CD4-positive, alpha-beta T cell treated with Interleukin-6 at 100 ng/mL for 8 hours (primary cell): ENCODE results near the gene LYPD5.
"Not testable (repeated sequence)": the region's sequence is repeated elsewhere in the genome, so short reads cannot be mapped to it uniquely, and the experiment has no call there.

ENCODE experiments used
- DNase-seq: peaks from one replicate; pipeline ENCODE4 v3.0.0-alpha.2; 2020; ENCODE audit warnings: mixed read lengths, low spot score

The LYPD5 gene

GRCh38 chr19:43778651-43779050 lies 23.6 kb downstream of the LYPD5 start:
- DNase-seq = no peak

DNA sequence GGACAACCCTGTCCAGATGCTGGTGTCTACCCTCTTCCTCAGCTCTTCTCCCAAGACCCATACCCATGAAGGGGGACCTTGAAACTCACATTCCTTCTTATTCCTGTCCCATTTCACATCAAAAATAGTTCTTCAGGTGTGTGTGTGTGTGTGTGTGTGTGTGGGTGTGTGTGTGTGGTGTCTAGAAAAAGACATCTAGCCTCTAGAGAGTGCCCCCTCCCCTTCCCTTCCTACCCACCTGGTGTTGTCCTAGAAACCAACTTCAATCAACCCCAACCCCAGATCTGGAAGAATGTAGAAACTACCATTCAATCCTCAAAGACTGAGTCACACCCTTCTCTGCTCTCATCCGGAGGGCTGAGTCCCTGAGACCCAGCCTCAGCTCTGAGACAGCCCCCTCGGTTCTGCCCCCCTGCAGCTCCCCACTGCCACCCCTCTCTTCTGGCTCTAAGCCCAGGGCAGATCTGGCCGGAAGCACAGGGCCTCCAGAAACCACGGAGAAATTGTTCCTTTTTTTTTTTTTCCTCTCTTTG lies 25.0 kb downstream of the LYPD5 start:
- DNase-seq = peak; percentile 59

DNA sequence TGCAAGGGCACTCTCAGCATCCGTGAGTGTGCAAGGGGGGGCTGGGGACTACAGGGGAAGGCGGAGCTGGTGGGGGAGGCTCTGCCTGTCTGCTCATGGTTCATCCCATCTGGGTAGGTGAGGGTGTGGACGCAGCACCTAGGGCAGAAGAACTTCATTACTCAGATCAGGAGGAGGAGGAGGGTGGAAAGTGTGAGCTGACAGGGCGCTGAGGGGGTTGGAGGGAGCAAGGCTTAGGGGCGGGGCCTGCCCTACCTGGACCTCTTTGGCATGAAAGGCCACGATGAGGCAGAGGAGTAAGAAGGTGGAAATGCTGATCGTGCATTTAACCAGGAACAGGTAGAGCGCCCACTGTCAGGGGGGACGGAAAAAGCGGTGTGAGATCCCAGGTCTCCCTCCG lies 26.0 kb downstream of the LYPD5 start:
- no peak for DNase-seq

DNA sequence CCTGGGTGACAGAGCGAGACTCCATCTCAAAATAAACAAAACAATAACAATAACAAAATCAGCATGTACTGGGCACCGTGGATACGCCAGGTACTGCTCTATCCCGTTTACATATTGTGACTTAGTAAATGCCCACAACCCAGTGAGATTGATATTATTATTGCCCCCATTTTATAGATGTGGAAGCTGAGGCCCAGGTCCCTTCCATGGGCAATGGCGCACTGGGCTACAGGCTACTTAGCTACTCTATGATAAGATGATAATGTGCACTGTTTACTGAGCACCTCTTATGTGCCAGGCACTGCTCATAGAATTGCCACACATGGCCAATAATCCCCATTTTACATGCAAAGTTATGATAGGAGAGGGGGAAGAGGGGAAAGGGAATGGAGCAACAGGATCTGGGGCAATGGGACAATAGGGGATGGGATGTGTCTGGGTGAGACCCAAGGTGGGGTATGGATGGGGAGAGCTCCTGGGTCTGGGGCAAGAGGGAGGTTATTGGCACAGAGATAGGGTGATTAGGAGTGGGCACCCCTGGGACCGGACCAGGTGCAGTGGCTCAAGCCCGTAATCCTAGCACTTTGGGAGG lies 26.9 kb downstream of the LYPD5 start:
- DNase-seq = no peak

GRCh38 chr19:43774940-43775258 lies 27.3 kb downstream of the LYPD5 start:
- not testable (repeated sequence) for DNase-seq

DNA sequence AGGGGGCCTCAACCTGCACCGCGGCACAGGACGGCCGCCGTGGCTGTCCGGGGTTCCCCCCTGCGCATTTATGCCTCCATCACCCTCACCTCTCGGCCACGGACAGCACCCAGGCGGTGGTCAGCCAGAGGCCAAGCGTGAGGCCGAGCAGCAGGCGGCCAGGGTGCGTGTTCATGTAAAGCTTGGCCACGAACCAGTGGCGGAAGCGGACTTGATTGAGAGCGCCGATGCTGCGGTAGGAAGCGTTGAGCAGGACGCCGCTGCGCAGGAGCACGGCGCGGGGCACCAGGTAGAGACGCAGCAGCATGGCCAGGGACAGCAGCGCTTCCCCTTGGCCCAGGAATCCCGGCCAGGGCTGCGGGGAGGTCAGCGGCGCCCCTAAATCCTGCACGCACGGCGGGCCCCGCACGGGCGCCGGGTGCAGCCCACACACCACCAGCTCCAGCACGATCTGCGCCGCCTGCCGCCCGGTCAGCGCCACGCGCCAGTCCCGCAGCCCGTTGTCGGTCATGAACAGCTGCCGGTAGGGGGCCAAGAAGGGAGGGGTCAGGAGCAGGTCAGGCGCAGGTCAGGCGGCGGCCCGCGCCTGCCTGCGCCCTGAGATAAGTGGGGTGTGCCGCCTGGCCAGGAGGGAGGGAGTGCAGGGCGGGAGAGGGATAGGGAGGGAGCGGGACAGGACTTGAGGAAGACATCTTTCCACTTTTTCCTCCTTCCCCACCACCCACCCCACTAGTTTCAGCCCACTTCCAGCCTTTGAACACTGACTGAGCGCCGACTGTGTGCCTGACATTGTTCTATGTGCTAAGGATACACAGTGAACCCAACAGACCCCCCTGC lies 27.9 kb downstream of the LYPD5 start:
- no peak for DNase-seq

DNA sequence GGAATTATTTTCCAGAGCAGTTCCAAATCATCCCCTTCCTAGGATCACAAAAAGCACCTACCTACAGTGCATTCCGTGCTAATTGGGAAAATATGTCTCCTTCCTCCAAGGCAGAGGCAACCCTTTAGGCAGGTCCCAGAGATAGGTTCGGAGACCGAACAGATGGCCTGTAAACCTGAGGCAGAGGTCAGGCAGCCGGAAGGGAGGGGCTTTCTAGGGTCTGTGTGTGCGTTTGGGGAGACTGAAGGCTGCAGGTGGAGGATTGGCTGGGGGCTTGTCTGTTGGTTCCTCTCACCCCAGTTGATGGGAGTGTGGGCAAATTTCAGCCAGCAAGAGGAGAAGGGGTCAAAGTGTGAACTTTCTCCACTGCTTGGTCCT lies 28.5 kb downstream of the LYPD5 start:
- DNase-seq = no peak

GRCh38 chr19:43769256-43769655 lies 33.0 kb downstream of the LYPD5 start:
- no peak for DNase-seq

DNA sequence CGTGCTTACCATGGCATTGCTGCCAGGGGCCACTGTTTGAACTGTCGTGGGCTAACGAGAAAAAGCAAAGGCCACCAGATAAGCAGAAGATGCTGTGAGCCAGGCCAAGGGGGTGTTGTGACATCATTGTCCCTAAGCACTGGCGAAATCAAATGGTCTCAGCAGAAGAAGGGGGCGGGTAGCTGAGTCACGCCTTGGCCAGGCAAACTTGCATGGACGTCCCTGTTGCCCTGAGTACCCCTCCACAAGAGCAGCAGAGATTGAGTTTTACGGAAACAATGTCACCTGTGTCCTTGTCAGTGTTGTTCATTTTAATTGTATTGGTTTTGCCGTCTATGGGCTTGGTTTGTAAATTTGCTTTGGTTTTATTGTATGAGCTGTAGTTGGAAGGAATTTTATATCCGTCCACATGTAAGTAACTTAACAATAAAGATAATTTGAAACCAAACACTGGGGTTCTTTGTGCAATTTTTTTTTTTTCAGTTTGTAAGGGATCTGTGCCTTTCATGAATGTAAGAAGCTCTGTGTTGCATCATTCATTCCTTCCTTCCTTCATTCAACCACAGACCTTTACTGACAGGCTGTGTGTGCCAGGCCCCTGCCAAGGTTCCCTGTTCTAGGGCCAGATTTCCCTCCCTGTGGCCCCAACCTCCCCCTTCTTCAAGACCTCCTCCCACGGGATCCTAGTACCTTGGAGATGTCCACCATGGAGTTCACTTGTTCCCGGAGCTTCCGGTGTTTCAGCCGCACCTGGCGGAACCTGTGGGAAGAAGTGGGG lies 33.8 kb downstream of the LYPD5 start:
- DNase-seq = no peak

DNA sequence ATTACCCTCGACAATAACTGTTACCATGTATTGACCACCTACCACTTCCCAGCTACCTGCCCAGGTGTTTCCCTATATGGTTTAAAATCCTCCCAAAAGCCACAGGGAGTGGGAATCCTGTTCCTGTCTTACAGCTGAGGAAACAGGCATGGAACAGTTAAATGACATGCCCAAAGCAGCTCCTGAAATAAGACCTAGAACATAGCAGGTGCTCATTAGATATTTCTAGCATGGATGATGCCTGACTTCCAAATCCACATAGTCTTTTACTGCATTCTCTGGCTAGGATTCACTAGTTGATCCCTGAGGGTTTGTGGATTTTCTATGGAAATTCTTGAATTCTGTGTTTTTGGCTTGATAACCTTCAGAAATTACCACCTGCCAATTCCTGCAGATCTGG lies 34.4 kb downstream of the LYPD5 start:
- DNase-seq = no peak

GRCh38 chr19:43767316-43767715 lies 34.9 kb downstream of the LYPD5 start:
- no peak for DNase-seq

DNA sequence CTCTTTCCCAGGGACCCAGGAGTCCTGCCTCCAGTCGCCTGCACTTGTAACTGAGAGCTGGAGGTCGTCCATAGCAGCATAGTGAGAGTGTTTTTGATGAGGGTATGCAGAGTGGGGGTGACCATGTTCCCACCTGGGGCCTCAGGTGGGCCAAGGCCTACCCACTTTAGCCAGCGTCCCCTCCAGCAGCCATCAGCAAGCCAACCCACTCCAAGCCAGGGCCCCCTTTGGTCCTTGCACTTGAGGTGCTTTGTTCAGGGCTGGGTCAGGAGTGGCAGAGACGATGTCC lies 35.5 kb downstream of the LYPD5 start:
- DNase-seq = no peak

GRCh38 chr19:43765109-43765876 lies 37.0 kb downstream of the LYPD5 start:
- peak; percentile 76 for DNase-seq

DNA sequence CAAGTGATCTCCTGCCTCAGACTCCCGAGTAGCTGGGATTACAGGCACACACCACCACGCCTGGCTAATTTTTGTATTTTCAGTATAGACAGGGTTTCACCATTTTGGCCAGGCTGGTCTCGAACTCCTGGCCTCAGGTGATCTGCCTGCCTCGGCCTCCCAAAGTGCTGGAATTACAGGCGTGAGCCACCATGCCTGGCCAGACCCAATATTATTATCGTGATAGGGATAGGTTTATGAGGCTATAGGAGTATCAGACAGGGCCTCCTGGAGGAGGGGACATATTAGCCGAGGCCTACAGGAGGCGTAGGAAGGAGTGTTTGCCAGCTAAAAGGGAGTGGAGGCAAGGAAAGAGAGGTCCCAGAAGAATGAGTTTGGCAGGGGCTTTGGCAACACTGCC lies 37.6 kb downstream of the LYPD5 start:
- not testable (repeated sequence) for DNase-seq

DNA sequence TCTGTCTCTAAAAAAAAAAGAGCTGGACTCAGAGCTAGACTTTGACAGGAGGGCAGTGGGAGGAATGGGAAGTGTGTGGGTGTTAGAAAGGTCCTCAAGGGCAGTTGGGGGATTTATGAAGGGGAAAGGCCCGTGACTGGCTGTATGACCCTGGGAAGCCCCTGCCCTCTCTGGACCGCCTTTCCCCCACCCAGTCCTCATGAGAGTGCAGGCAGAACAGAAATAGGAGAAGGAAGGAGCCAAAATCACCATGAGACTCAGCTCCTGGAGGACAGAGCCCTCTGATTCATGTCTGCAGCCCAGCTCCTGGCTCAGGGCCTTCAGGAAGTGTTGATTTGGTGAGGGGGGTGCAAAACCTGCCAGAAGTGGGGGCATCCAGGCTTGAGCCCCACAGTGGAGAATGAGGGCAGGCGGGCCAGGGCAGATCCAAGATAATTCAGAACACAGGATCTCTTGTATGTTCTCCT lies 38.7 kb downstream of the LYPD5 start:
- DNase-seq = no peak

DNA sequence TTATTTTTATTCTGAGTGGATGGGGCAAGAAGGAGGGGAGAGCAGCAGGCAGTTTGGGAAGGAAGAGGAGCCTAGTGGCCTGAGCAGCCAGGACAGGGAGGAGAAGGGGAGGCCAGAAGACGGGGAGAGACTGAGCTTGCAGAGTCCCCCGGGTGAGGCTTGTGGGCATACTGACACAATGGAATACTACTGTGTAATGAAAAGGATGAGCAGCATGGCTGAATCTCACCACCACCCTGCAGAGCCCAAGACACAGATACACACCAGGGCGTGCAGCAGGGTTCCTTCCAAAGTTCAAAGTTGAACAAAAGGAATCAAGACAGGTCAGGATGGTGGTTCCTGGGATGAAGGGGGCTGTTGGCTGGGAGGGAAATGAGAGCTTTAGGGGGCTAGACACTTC lies 39.4 kb downstream of the LYPD5 start:
- no peak for DNase-seq

- no peak for DNase-seq
Measured at GRCh38 chr19:43760941-43761340, 41.3 kb downstream of the LYPD5 start.

DNA sequence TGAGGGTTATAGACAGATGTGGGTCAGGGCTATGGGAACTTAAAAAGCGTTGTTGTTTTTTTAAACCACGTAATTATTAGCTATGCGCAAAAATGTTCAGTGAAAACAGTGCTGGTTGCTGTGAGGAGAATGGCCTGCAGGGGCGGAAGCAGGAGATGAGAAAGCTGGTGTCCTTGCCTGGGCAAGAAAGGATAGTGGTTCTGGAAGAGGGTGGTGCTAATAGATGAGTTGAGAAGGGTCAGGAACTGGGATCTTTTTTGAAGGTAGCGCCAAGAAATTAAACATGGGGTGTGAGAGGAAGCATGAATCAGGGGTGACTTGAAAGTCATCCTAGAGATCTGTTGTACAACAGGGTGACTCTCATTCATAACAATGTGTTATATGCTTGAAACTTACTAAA lies 42.7 kb downstream of the LYPD5 start:
- DNase-seq = no peak

DNA sequence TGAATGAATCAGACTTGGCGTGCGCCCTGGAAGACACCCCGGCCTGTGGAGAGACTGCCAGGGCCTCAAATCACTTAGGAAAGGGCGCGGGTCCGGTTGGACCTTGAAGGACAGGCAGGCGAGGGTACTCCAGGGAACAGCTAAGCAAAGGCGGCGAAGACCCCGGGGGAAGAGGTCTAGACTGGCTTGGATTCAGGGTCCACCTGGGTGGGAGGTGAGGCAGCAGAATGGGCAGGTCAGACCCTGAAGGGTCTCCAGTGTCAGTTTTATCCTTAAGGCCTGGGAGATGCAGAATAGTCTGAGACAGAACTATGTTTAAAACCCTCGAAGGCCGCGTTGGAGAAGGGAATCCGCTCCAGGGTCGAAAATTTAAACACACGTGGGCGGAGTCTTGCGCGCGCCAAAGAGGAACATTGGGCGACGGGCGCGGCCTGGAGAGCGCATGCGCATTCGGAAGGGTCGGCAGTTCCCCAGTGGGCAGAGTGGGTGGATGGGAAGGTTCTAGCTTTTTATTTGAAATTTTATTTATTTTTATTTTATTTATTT lies 46.9 kb downstream of the LYPD5 start:
- DNase-seq = peak; percentile 73

DNA sequence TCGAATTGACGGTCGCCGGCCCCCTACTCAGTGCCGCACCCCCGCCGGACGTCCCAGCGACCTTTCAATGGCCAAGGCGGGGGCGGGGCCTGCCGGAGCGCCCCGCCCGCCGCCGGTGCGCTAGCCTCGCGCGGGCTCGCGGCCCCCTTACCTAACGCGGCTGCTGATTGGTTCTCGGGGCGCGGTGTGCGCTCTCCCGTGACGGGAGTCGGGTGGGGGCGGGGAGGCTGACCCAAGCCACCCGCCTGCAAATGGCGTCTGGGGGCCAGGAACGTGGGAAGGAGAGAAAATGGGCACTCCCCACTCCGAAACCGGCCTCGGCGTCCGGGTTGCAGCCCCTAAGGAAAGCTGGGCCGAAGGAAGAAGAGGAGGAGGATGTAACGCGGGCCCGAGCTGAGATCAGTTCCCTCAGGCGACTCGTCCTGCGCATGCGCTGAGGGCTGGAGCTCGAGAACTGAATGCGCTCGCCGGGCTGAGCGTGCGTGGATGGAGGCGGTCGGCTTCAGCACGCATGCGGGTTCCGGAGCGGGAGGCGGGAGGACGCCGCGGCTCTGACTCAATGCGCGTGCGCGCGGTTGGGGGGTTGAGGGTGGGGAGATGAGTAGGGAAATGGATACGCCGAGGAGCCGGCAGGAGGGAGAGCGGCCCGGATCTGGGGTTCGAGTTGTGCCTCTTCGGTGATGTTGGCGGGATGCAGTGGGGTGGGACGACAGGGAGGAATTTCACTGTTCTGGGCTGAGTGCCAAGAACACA lies 47.6 kb downstream of the LYPD5 start, which contains the start of gene SMG9:
Gene SMG9 (minus strand): TSS at position 460 of the 753 bp plus-strand sequence. CDS start 4,221 bp downstream, outside the sequence.
- peak; percentile 99 for DNase-seq

DNA sequence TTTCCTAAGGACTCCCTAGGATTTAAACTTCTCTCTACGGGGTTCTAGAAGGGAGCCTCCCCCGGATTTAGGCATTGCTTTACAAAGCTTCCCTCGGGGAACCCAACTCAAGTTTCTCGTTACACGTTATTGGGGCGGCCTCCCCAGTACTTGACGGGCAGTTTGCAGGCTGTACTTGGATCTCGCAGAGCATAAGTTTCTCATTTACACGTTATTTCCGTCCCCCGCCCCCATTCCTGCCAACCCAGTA lies 48.1 kb downstream of the LYPD5 start:
- no peak for DNase-seq
